Fibroblast of skin of right biceps (primary cell): ENCODE data around the gene POLD3.
A peak's percentile ranks its signal among the peaks of the same experiment; 100 is the strongest.

Source experiments
- DNase-seq: peaks from one replicate; pipeline ENCODE4 v3.0.0-alpha.2; 2013

POLD3 gene, protein sequence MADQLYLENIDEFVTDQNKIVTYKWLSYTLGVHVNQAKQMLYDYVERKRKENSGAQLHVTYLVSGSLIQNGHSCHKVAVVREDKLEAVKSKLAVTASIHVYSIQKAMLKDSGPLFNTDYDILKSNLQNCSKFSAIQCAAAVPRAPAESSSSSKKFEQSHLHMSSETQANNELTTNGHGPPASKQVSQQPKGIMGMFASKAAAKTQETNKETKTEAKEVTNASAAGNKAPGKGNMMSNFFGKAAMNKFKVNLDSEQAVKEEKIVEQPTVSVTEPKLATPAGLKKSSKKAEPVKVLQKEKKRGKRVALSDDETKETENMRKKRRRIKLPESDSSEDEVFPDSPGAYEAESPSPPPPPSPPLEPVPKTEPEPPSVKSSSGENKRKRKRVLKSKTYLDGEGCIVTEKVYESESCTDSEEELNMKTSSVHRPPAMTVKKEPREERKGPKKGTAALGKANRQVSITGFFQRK

GRCh38 chr11:74592441-74593362 is at the start of gene POLD3:
Gene POLD3 (plus strand): TSS chr11:74592582. CDS start chr11:74592659, 77 bp downstream.
- peak; percentile 90 for DNase-seq

DNA sequence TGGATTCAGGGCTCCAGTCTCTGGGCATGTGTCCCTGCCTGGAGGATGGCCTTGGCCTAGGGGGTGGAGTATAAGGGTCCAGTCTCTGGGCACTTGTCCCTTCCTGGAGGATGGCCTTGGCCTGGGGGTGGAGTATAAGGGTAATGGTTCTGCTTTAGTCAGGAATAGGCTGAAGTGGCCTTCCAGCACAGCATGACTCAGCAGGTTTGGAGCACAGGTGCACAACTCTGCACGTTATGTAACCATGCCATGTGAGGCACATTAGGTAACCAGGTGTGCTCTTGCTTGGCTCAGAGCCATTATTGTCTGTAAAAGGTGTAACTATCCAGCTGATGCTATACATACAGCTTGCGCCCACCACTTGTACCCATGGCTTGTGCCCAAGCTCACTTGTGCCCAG is 48.4 kb upstream of the POLD3 start:
- DNase-seq, result no peak

DNA sequence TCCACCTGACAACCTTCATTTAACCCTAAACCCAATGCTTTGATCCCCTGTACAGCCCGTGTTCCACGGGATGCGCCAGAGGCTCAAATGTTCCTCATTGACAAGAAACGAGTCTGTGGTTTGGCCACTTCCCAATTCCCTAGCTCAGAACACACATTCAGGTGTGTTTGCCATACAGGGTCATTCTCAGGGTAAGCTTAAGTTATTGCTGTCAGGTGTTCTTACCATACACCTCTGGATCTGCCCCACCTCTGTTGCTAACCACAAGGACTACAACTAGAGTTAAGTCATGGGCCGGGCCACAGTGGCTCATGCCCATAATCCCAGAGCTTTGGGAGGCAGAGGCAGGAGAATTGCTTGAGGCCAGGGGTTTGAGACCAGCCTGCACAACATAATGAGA is 45.6 kb upstream of the POLD3 start:
- DNase-seq, result no peak

- no peak for DNase-seq
Observed at GRCh38 chr11:74550991-74551753, 41.2 kb upstream of the POLD3 start.

GRCh38 chr11:74551754-74552145 is 40.6 kb upstream of the POLD3 start:
- no peak for DNase-seq

DNA sequence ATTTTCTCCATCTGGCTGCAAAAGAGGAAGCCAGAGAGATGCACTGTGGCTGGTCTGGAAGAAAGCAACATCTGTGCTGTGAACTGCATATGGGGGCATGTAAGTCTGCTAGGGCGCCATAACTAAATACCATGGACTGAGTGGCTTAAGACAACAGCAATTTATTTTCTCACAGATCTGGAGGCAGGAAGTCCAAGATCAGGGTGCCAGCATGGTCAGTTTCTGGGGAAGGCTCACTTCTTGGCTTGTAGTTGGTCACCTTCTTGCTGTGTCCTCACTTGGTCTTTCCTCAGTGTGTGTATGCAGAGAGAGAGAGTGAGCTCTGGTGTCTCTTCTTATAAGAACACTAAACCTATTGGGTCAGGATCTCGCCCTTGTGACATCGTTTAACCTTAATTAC is 34.9 kb upstream of the POLD3 start:
- no peak for DNase-seq

- peak; percentile 2 for DNase-seq
Observed at GRCh38 chr11:74559110-74559933, 33.1 kb upstream of the POLD3 start.

- DNase-seq, result peak; percentile 30
Observed at GRCh38 chr11:74559934-74560309, 32.5 kb upstream of the POLD3 start.

GRCh38 chr11:74566146-74566960 is 26.0 kb upstream of the POLD3 start:
- no peak for DNase-seq

- DNase-seq, result no peak
Observed at GRCh38 chr11:74568028-74568427, 24.4 kb upstream of the POLD3 start.

DNA sequence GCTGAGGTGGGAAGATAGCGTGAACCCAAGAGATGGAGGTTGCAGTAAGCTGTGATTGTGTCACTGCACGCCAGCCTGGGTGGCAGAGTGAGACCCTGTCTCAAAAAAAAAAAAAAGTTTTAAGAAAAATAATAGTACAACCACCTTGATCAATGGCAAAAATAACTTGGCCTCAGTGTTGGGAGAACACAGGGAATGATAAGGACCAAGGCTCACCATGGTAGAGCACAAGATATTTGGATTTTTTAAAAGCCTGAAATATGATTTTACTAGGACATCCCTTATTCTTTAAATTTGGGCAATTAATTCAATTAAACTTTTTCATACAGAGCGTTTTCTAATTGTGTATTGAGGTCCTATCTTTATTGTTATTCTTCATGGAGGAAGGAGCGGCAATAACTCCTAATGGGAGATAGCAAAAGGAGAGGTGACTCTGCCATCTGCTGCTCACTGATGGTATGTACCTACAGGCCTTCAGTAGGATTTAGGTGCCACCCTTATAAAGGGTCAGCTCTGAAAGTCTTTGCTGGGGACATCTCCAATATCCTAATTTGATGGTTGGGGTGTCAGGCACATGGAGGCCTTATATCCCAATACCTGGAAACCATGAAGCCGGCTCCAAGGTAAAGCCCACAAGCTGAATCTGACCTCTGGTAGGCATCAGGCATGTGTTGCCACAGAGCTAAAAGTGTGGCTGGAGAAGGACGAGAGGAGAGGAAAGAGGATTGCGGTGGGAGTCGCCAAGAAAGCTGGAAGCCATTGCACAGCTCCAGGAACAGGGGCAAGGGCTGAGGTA is 21.9 kb upstream of the POLD3 start:
- peak; percentile 33 for DNase-seq

DNA sequence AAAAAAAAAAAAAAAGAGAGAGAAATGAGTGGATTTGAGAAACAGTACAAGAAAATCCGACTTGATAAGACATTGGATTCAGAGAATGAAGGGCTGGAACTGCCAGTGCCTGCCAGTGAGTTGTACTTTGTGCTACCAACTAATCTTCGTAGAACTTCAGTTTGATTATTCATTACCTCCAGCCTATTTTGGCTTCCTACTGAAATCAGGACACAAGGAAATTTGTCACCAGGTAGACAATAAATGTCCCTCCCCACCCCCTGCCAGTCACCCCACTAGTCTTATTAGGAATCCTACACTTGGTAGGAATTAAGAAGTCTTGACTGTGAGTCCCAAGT is 21.4 kb upstream of the POLD3 start:
- DNase-seq, result no peak

DNA sequence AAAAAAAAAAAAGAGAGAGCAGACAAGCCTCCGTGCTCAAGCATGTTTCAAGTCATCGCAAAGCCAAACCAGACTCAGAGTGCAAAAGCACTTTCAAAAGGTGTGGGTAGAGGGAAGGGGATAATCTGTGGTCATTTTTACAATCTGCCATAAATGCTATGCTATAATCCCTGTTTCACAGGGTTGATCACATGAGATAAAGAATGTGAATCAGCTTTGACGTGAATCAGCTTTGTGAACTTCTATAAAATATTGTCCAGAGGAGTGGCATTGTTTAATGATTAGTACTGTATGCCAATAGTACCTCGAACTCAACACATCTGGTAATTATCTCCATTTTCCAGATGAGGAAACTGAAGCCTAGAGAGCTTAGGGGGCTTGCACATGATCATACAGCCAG is 20.0 kb upstream of the POLD3 start:
- no peak for DNase-seq

GRCh38 chr11:74574563-74574962 is 17.8 kb upstream of the POLD3 start:
- no peak for DNase-seq

GRCh38 chr11:74575999-74576398 is 16.4 kb upstream of the POLD3 start:
- no peak for DNase-seq

- DNase-seq, result no peak
Observed at GRCh38 chr11:74577181-74577580, 15.2 kb upstream of the POLD3 start.

GRCh38 chr11:74577624-74578396 is 14.6 kb upstream of the POLD3 start:
- DNase-seq, result peak; percentile 3

GRCh38 chr11:74579577-74580270 is 12.7 kb upstream of the POLD3 start:
- no peak for DNase-seq

DNA sequence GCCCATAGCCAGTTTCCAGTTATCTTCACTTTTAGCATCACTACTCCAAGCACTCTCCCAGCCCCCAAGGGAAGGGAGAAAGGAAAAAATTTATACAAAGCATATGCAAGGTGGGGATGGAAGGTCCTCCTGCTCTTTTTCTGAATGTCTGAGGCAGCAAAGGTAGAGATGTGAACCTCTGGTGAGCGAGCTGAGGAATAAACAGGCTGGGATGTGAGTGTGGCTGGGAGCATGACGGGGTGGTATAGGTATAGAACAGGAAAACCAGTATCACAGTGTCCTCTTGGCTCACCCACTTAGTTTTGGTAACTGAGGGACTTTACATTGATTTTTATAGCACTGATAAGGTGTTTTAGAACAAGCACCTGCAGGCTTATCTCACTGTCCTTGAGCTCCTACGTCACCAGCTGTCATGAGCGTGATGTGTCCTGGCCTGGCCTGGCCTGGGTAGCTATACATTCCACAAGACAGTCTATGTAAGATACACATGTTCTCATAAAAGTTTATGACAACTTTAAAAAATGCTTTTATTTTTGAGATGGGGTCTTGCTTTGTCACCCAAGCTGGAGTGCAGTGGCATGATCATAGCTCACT is 10.3 kb upstream of the POLD3 start:
- DNase-seq, result no peak
